B cell (primary cell): ENCODE measurements around the gene FAM25G. TPM values are rescaled to one million over a fixed set of nuclear protein-coding genes. Genes with fewer than 3 reads are reported as not detected.

Experiments
- ATAC-seq: fragments of 200-7000 bp; cut with Tn5 transposase; one replicate; pipeline ENCODE4 v1.10.0; 2021; ENCODE audit warnings: low read depth, mild to moderate bottlenecking, moderate number of reproducible peaks, moderate library complexity
- CTCF ChIA-PET: fragments of 350-600 bp; sonication (Branson Sonifier 250); formaldehyde crosslinking; loops from one replicate; lab custom pipeline; 2021; ENCODE audit warnings: antibody characterized with exemption, inconsistent platforms; lab: Charles Lee
- POLR2A ChIA-PET: fragments of 350-600 bp; sonication (Branson Sonifier 250); formaldehyde crosslinking; loops from one replicate; lab custom pipeline; 2021; ENCODE audit warnings: antibody characterized with exemption; lab: Charles Lee
- DNase-seq: peaks from one replicate; pipeline ENCODE4 v3.0.0; 2013
- H2AFZ ChIP-seq: 2 replicates; pipeline ENCODE4 v1.6.1; 2012; ENCODE audit warnings: mild to moderate bottlenecking, low read depth, low read length; ENCODE audit not compliant: insufficient read depth, poor library complexity, severe bottlenecking
- H3K27ac ChIP-seq, 2 donors: 1 replicate in 1 of 2; 2 replicates in 1 of 2; pipeline ENCODE4 v1.5.1; 2012 to 2013; ENCODE audit warnings: low read length in 2 of 2, mild to moderate bottlenecking in 2 of 2, moderate library complexity in 1 of 2
- H3K27me3 ChIP-seq, 4 experiments: fragments of 200-600 bp in 1 of 4; sonication (generic) in 1 of 4; replicated peaks in 1 of 4; 1 replicate in 2 of 4; 2 replicates in 2 of 4; pipeline versions ENCODE4 v1.6.1 to v1.7.0; 2013 to 2016; ENCODE audit warnings: low read length in 3 of 4, mild to moderate bottlenecking in 2 of 4, mixed read lengths in 1 of 4, moderate library complexity in 1 of 4; ENCODE audit not compliant: insufficient read depth in 4 of 4, control insufficient read depth in 3 of 4; ENCODE audit errors: control extremely low read depth in 1 of 4
- H3K36me3 ChIP-seq, 2 experiments: replicated peaks in 1 of 2; 1 replicate in 1 of 2; 2 replicates in 1 of 2; pipeline versions ENCODE4 v1.6.1 to v1.7.1; 2013; ENCODE audit warnings: low read length in 1 of 2; ENCODE audit not compliant: insufficient read depth in 2 of 2, control insufficient read depth in 1 of 2; ENCODE audit errors: control extremely low read depth in 1 of 2, extremely low read depth in 1 of 2
- H3K4me1 ChIP-seq, 2 donors: fragments of 200-600 bp in 1 of 2; sonication (generic) in 1 of 2; 1 replicate in 1 of 2; 2 replicates in 1 of 2; pipeline versions ENCODE4 v1.5.1 to v1.6.1; 2013 to 2017; ENCODE audit warnings: low read length in 2 of 2; ENCODE audit not compliant: control insufficient read depth in 2 of 2, insufficient read depth in 2 of 2
- H3K4me2 ChIP-seq: replicated peaks from 2 replicates; pipeline ENCODE3; 2012; ENCODE audit warnings: mild to moderate bottlenecking, low read depth, low read length; ENCODE audit not compliant: poor library complexity, severe bottlenecking
- H3K4me3 ChIP-seq, 5 experiments: fragments of 200-600 bp in 1 of 5; sonication (generic) in 1 of 5; 1 replicate in 3 of 5; 2 replicates in 2 of 5; pipeline versions ENCODE4 v1.5.1 to v1.7.0; 2011 to 2016; ENCODE audit warnings: low read length in 4 of 5, mild to moderate bottlenecking in 4 of 5, low read depth in 2 of 5, control low read depth in 1 of 5, moderate library complexity in 1 of 5; ENCODE audit not compliant: insufficient read depth in 1 of 5; ENCODE audit errors: control extremely low read depth in 1 of 5, extremely low read depth in 1 of 5
- H3K79me2 ChIP-seq: fragments of 200-600 bp; sonication (generic); one replicate; pipeline ENCODE4 v1.6.0; 2016; ENCODE audit warnings: low read length; ENCODE audit not compliant: control insufficient read depth, insufficient read depth
- H3K9ac ChIP-seq: fragments of 200-600 bp; sonication (generic); 2 replicates; pipeline ENCODE4 v1.6.1; 2017; ENCODE audit warnings: mild to moderate bottlenecking, low read length, moderate library complexity
- H3K9me3 ChIP-seq, 3 donors: one replicate each; pipeline versions ENCODE4 v1.6.1 to v1.7.1; 2013; ENCODE audit warnings: low read length in 2 of 3; ENCODE audit not compliant: control insufficient read depth in 2 of 3, insufficient read depth in 1 of 3; ENCODE audit errors: control extremely low read depth in 1 of 3
- H4K20me1 ChIP-seq: 2 replicates; pipeline ENCODE4 v1.6.0; 2012; ENCODE audit warnings: mild to moderate bottlenecking, low read length; ENCODE audit not compliant: insufficient read depth, control insufficient read depth, poor library complexity, severe bottlenecking
- H3K27ac Mint-ChIP-seq: one replicate; pipeline ENCODE4 v1.8.0; 2021; ENCODE audit warnings: mixed read lengths
- H3K27me3 Mint-ChIP-seq: one replicate; pipeline ENCODE4 v1.8.0; 2021; ENCODE audit warnings: mixed read lengths
- H3K4me1 Mint-ChIP-seq: one replicate; pipeline ENCODE4 v1.8.0; 2021; ENCODE audit warnings: mixed read lengths
- H3K4me3 Mint-ChIP-seq: one replicate; pipeline ENCODE4 v1.8.0; 2021; ENCODE audit warnings: mixed read lengths
- H3K9me3 Mint-ChIP-seq: one replicate; pipeline ENCODE4 v1.8.0; 2022; ENCODE audit warnings: mixed read lengths; ENCODE audit not compliant: insufficient read depth
- EZH2 ChIP-seq: IDR thresholded peaks from 2 replicates; pipeline ENCODE4 v1.6.1; 2012; ENCODE audit warnings: borderline replicate concordance, low read depth, mild to moderate bottlenecking, moderate library complexity, low read length; ENCODE audit not compliant: insufficient read depth, poor library complexity, severe bottlenecking
- WGBS: methylation state at CpG from one replicate; pipeline ENCODE4 v1.1.5; 2013; ENCODE audit warnings: missing lambda C conversion rate; ENCODE audit not compliant: insufficient coverage; 5-methylcytosine and 5-hydroxymethylcytosine counted together
- intact Hi-C: fragments of 100-400 bp; cut with micrococcal nuclease; formaldehyde crosslinking; loops from one replicate; pipeline ENCODE4 v1.10.0; 2022
- polyA plus RNA-seq: library from polyadenylated mRNA; depleted of rRNA; stranded (reverse); fragments of >200 nt; gene quantifications from 2 replicates; pipeline ENCODE4 v1.2.3, GENCODE V29; 2012
- total RNA-seq, 2 donors: library from RNA; stranded (reverse); fragments of 120-200 nt in 1 of 2; gene quantifications; 1 replicate in 1 of 2; 2 replicates in 1 of 2; pipeline versions ENCODE4 v1.2.3 to v1.2.4, GENCODE V29; 2013 to 2022
- TF ChIP-seq, protein P1 (sequence below): fragments of 200-600 bp; IDR thresholded peaks from one replicate; pipeline ENCODE4 v1.8.0; 2022; ENCODE audit warnings: antibody characterized with exemption, mild to moderate bottlenecking

The FAM25G gene
- total and polyA plus RNA-seq, 2 donors (not counting 1 experiment from before 2014, with no cell fraction given), result not detected

DNA sequence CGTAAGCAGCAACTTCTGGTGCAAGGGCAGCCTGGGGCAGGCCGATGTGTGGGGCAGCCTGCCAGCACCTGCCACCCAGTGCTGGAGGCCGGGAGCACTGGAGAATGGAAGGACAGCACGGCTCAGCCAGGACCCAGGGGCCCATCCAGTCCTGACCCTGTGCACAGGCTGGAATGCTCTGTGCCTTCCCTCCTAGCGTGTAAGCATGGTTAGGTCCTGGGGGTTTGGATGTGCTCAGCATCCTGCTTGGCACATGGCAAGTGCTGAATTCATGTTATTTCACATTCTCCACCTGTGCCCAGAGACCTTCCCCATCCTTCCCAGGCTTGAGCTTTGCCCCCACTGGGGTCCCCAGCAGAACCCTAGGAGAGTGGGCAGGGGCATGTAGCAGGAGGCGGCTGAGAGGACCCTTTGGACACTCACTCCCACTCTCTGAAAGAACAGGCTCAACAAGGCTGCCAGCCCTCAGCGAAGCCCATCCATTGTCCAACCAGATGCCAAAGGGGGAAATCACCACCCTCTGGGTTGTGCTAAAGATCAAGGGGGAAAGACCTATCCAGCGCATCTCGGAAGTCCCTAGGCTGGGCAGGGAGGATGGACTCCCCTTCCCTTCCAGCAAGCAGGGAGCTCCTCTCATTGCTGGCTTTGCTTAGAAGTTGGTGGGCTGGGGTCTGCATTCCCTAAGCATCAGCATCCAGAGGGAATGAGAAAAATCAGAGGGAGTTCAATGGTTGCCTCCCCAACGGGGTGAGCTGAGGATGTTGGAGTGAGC lies 37.3 kb downstream of the FAM25G start:
- H3K27me3 ChIP-seq, result peaks cover 0 to 3% (median 0%) of the 10 kb centered on the region in 4 experiments
- no peak for DNase-seq
- no peaks in the 10 kb centered on the region for H3K9me3 ChIP-seq
- TF ChIP-seq, protein P1, sequence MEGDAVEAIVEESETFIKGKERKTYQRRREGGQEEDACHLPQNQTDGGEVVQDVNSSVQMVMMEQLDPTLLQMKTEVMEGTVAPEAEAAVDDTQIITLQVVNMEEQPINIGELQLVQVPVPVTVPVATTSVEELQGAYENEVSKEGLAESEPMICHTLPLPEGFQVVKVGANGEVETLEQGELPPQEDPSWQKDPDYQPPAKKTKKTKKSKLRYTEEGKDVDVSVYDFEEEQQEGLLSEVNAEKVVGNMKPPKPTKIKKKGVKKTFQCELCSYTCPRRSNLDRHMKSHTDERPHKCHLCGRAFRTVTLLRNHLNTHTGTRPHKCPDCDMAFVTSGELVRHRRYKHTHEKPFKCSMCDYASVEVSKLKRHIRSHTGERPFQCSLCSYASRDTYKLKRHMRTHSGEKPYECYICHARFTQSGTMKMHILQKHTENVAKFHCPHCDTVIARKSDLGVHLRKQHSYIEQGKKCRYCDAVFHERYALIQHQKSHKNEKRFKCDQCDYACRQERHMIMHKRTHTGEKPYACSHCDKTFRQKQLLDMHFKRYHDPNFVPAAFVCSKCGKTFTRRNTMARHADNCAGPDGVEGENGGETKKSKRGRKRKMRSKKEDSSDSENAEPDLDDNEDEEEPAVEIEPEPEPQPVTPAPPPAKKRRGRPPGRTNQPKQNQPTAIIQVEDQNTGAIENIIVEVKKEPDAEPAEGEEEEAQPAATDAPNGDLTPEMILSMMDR, result no peak
- TF ChIP-seq EZH2, result no peak
- POLR2A ChIA-PET, result no interaction called here
- Mint-ChIP-seq H3K4me1 (peaks cover 2% of the 10 kb centered on the region), H3K27ac (no peak overlapping the region), H3K9me3 (no peaks in the 10 kb centered on the region), H3K4me3 (no peak overlapping the region), H3K27me3 (peaks cover 17% of the 10 kb centered on the region)
- no peak overlapping the region for H2AFZ ChIP-seq
- no peaks in the 10 kb centered on the region for H3K79me2 ChIP-seq
- no peak for ATAC-seq
- CTCF ChIA-PET, result no interaction called here
- H3K9ac ChIP-seq, result no peak overlapping the region
- WGBS, result 76% methylated on average over 7 of the region's 10 CpGs
- H3K4me3 ChIP-seq, result no peak overlapping the region
- intact Hi-C loops, result no loop called here
- H3K4me2 ChIP-seq, result no peak overlapping the region
- peaks cover 0 to 7% of the 10 kb centered on the region in 2 donors for H3K4me1 ChIP-seq
- H3K27ac ChIP-seq, result no peak overlapping the region
- H4K20me1 ChIP-seq, result no peaks in the 10 kb centered on the region
- H3K36me3 ChIP-seq, result no peaks in the 10 kb centered on the region

DNA sequence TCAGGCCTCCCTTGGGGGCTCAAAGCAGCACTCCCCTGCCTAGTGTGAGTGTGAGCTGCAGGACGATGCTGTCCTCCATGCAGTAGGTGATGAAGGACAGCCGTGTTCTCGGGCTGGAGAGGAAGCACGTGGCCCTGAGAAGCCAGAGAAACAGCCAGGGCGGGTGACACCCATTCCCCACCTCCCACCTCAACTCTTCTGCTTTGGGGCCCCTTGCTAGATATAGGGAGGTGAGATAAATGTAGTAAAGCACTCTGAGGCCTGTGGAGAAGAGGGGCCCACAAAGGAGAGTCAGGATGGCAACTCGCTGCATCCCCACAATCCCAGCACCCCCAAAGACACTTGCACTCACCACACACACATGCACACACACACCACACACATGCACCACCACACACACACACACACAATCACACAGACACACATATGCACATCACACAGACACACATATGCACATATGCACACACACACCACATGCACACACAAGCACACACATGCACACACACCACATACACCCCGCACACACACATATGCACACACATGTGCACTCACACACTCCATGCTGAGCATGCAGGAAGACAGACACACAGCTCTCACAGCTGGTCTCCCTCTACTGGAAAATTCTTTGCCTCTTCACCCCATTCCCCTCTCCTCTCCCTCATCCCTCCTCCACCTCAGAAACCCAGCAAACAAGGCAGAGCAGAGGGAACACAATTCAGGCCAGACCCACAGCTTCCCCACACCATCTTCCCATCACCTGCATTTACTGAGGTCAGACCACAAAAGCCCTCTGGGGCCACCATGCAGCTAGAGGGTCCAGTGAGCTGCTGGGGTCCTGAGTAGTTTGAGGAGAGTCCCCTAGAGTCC lies 38.1 kb downstream of the FAM25G start:
- Mint-ChIP-seq H3K4me1 (peaks cover 10% of the 10 kb centered on the region), H3K4me3 (no peak overlapping the region), H3K9me3 (no peaks in the 10 kb centered on the region), H3K27ac (no peak overlapping the region), H3K27me3 (peaks cover 12% of the 10 kb centered on the region)
- CTCF ChIA-PET, result no interaction called here
- ATAC-seq, result no peak
- H3K4me3 ChIP-seq, result no peak overlapping the region
- H3K79me2 ChIP-seq, result no peaks in the 10 kb centered on the region
- no peaks in the 10 kb centered on the region for H3K36me3 ChIP-seq
- H2AFZ ChIP-seq, result no peak overlapping the region
- no peaks in the 10 kb centered on the region for H3K9me3 ChIP-seq
- WGBS, result 79% methylated on average over 3 of the region's 7 CpGs
- H3K9ac ChIP-seq, result no peak overlapping the region
- H3K4me1 ChIP-seq, result peaks cover 0 to 14% of the 10 kb centered on the region in 2 donors
- H3K4me2 ChIP-seq, result no peak overlapping the region
- no peaks in the 10 kb centered on the region for H4K20me1 ChIP-seq
- no peak for DNase-seq
- intact Hi-C loops, result no loop called here
- no peak overlapping the region for H3K27ac ChIP-seq
- H3K27me3 ChIP-seq, result peaks cover 0 to 3% (median 0%) of the 10 kb centered on the region in 4 experiments
- POLR2A ChIA-PET, result no interaction called here
- TF ChIP-seq EZH2, result no peak
- TF ChIP-seq, protein P1, result no peak
